Measurements from ENCODE around the gene ERCC6L2.
A peak's percentile ranks its signal among the peaks of the same experiment; 100 is the strongest.

ERCC6L2 gene

DNA sequence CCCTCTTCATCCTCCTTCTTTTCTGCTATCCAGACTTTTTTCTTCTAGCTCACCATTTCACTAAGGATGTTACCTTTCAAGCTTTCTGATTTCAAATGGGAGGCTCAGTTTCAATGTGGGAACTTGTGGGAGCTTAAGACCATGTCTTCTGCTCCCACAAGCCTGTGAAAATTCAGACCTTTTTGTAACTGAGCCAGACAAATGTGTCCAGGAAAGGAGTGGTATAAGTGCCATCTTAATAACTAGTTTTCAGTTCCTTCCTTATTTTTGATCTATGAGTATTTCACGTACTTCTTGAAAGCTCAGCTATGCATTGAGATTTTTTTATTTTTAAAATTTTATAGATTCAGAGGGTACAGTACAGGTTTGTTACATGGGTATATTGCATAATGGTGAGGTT lies 4.6 kb upstream of the ERCC6L2 start:
- Histone ChIP-seq H3K27me3 (ENCODE audit: insufficient read depth, low read length) (no peaks in the 10 kb centered on the region), H3K9ac (ENCODE audit: low read depth, low read length) (no peak overlapping the region), H3K9me3 (ENCODE audit: insufficient read depth, low read depth, low read length) (no peaks in the 10 kb centered on the region), H3K4me1 (ENCODE audit: insufficient read depth, low read length) (peaks cover 6% of the 10 kb centered on the region; the same call in 1 of the 2 replicates), H3K4me3 (ENCODE audit: low read length) (no peak overlapping the region), H3K36me3 (ENCODE audit: insufficient read depth, low read depth, low read length) (peaks cover 7% of the 10 kb centered on the region; the same call in 1 of the 2 replicates), H3K27ac (ENCODE audit: low read length) (no peak overlapping the region)

DNA sequence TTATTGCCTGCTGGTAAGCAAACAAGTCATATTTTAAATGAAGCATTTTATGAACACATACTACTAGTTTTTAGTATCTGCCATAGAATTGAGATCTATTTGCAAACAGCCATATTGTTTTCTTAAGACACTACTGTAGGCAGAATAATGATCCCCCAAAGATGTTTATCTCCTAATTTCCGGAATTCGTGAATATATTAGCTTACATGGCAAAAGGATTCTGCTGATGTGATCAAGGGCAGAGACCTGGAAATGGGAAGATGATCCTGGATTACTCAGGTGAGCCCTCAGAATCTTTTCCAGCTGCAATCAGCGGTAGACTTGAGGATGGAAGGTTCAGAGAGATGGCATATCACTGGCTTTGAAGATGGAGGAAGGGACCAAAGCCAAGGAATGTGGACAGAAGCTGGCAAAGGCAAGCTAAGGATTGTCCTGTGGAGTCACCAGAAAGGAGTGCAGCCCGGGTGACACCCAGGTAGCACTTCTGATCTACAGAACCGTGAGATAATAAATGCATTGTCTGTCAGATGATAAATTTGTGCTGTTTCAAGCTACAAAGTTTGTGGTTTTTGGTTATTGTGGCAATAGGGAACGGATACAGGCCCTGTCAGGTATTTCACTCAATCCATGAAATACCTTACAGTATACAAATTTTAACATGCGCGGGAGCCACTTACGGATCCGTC lies 1.0 kb upstream of the ERCC6L2 start:
- Histone ChIP-seq H3K36me3 (ENCODE audit: insufficient read depth, low read depth, low read length) (peaks cover 7% of the 10 kb centered on the region; the same call in 1 of the 2 replicates), H3K27ac (ENCODE audit: low read length) (peak overlapping the region; percentile 73), H3K9me3 (ENCODE audit: insufficient read depth, low read depth, low read length) (no peaks in the 10 kb centered on the region), H3K27me3 (ENCODE audit: insufficient read depth, low read length) (no peaks in the 10 kb centered on the region), H3K4me1 (ENCODE audit: insufficient read depth, low read length) (peaks cover 6% of the 10 kb centered on the region; the same call in 1 of the 2 replicates), H3K4me3 (ENCODE audit: low read length) (no peak overlapping the region; the same call in 1 of the 2 replicates), H3K9ac (ENCODE audit: low read depth, low read length) (no peak overlapping the region; the same call in 1 of the 2 replicates)

DNA sequence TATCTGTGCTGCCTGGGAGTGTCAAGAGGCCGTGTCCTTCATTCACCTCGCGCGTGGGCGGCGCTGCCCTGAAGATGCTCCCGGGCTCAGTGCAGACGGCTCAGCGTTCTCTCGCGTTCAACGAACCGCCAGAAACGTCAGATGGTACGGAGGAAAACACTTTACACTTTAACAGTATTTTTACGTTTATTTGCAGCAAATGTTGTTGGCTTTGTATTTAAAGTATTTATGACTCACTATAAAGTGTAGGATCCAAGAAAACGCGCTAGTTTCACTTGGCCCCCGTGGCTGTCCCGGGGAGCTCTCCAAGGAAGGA lies 544 bp upstream of the ERCC6L2 start:
- peaks cover 7% of the 10 kb centered on the region; the same call in 1 of the 2 replicates for H3K36me3 ChIP-seq (ENCODE audit: insufficient read depth, low read depth, low read length)
- peak overlapping the region; percentile 73 for H3K27ac ChIP-seq (ENCODE audit: low read length)
- no peaks in the 10 kb centered on the region for H3K9me3 ChIP-seq (ENCODE audit: insufficient read depth, low read depth, low read length)
- no peak overlapping the region; the same call in 1 of the 2 replicates for H3K9ac ChIP-seq (ENCODE audit: low read depth, low read length)
- no peaks in the 10 kb centered on the region for H3K27me3 ChIP-seq (ENCODE audit: insufficient read depth, low read length)
- peaks cover 6% of the 10 kb centered on the region; the same call in 1 of the 2 replicates for H3K4me1 ChIP-seq (ENCODE audit: insufficient read depth, low read length)
- H3K4me3 ChIP-seq (ENCODE audit: low read length), result no peak overlapping the region; the same call in 1 of the 2 replicates

DNA sequence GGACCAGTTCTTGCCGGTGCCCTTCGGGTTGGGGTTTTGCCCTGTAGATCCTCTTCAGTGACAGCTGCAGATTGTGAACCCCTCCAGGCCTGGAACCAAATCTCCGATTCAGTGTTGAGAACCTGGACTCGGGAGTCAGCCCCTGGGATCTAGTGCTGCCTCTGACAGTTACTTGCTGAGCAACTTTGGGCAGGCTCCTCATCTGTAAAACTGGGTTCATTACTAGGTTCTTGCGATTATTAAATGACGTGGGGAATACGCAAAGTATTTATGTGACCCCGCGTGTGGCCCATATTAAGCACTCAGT lies 600 bp downstream of the ERCC6L2 start:
- peaks cover 6% of the 10 kb centered on the region; the same call in 1 of the 2 replicates for H3K4me1 ChIP-seq (ENCODE audit: insufficient read depth, low read length)
- H3K4me3 ChIP-seq (ENCODE audit: low read length), result no peak overlapping the region
- peaks cover 11% of the 10 kb centered on the region for H3K36me3 ChIP-seq (ENCODE audit: insufficient read depth, low read depth, low read length)
- no peaks in the 10 kb centered on the region for H3K9me3 ChIP-seq (ENCODE audit: insufficient read depth, low read depth, low read length)
- no peaks in the 10 kb centered on the region for H3K27me3 ChIP-seq (ENCODE audit: insufficient read depth, low read length)
- H3K27ac ChIP-seq (ENCODE audit: low read length), result peak overlapping the region; percentile 96
- no peak overlapping the region; the same call in 1 of the 2 replicates for H3K9ac ChIP-seq (ENCODE audit: low read depth, low read length)

DNA sequence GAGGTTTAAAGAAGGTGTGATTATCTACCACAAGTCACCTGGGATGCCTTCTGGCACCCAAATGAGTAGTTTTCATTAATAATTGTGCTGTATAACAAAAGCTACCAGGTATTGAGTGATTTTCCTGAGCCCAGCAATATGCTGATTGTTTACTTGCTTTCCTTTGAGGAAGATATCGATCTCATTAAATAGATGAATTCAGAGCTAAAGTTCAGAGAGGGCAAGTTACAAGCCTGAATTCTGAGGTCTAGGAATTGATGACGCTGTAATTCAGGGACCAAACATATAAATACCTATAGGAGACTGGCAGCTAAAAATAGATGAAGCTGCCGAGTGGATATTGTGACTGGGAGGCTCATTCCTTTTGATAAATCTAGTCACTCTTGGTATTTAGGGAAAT lies 1.1 kb downstream of the ERCC6L2 start:
- peaks cover 6% of the 10 kb centered on the region; the same call in 1 of the 2 replicates for H3K4me1 ChIP-seq (ENCODE audit: insufficient read depth, low read length)
- no peak overlapping the region for H3K27ac ChIP-seq (ENCODE audit: low read length)
- H3K4me3 ChIP-seq (ENCODE audit: low read length), result no peak overlapping the region
- H3K9me3 ChIP-seq (ENCODE audit: insufficient read depth, low read depth, low read length), result no peaks in the 10 kb centered on the region
- peaks cover 16% of the 10 kb centered on the region for H3K36me3 ChIP-seq (ENCODE audit: insufficient read depth, low read depth, low read length)
- no peaks in the 10 kb centered on the region for H3K27me3 ChIP-seq (ENCODE audit: insufficient read depth, low read length)
- H3K9ac ChIP-seq (ENCODE audit: low read depth, low read length), result no peak overlapping the region; the same call in 1 of the 2 replicates

DNA sequence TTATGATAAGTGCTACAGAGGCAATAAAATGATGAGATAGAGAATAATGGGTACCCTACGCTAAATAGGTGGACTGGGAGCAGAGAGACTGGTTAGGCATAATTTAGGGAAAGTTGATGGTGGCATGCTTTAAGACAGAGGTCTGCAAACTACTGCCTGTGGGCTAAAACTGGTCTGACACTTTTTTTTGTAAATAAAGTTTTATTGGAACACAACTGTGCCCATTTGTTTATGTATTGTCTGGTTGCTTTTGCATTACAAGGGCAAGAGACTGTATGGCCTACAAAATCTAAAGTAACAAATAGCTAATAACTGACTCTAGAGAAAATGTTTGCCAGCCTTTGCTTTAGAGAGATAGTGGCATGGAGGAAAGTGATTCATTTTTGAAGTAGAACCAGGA lies 2.5 kb downstream of the ERCC6L2 start:
- peaks cover 6% of the 10 kb centered on the region; the same call in 1 of the 2 replicates for H3K4me1 ChIP-seq (ENCODE audit: insufficient read depth, low read length)
- peaks cover 23% of the 10 kb centered on the region for H3K36me3 ChIP-seq (ENCODE audit: insufficient read depth, low read depth, low read length)
- H3K27ac ChIP-seq (ENCODE audit: low read length), result no peak overlapping the region
- H3K9ac ChIP-seq (ENCODE audit: low read depth, low read length), result no peak overlapping the region
- no peaks in the 10 kb centered on the region for H3K9me3 ChIP-seq (ENCODE audit: insufficient read depth, low read depth, low read length)
- H3K27me3 ChIP-seq (ENCODE audit: insufficient read depth, low read length), result no peaks in the 10 kb centered on the region
- peak overlapping the region; percentile 5; the same call in 1 of the 2 replicates for H3K4me3 ChIP-seq (ENCODE audit: low read length)

DNA sequence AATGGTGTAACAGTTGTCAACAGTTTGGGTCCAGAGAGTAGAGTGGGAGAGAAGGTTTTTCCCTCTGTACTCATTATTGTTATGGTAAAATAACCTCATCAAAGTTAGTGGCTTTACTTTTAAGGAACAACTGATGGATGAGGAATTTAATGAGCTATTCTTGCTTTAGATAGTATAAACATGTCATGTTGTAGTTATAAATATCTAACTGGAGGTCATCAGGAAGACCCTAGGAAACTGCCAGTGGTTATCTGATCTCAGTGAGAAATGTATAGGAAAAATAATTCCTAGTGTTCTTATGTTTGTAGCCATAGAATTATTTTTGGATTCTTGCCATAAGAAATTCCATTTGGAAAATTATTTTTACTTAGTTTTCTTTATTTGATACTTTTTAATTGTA lies 4.1 kb downstream of the ERCC6L2 start:
- peaks cover 35% of the 10 kb centered on the region for H3K36me3 ChIP-seq (ENCODE audit: insufficient read depth, low read depth, low read length)
- H3K27me3 ChIP-seq (ENCODE audit: insufficient read depth, low read length), result no peaks in the 10 kb centered on the region
- H3K27ac ChIP-seq (ENCODE audit: low read length), result no peak overlapping the region
- no peak overlapping the region for H3K9ac ChIP-seq (ENCODE audit: low read depth, low read length)
- peaks cover under 1% of the 10 kb centered on the region; the same call in 1 of the 2 replicates for H3K4me1 ChIP-seq (ENCODE audit: insufficient read depth, low read length)
- no peaks in the 10 kb centered on the region for H3K9me3 ChIP-seq (ENCODE audit: insufficient read depth, low read depth, low read length)
- no peak overlapping the region for H3K4me3 ChIP-seq (ENCODE audit: low read length)

DNA sequence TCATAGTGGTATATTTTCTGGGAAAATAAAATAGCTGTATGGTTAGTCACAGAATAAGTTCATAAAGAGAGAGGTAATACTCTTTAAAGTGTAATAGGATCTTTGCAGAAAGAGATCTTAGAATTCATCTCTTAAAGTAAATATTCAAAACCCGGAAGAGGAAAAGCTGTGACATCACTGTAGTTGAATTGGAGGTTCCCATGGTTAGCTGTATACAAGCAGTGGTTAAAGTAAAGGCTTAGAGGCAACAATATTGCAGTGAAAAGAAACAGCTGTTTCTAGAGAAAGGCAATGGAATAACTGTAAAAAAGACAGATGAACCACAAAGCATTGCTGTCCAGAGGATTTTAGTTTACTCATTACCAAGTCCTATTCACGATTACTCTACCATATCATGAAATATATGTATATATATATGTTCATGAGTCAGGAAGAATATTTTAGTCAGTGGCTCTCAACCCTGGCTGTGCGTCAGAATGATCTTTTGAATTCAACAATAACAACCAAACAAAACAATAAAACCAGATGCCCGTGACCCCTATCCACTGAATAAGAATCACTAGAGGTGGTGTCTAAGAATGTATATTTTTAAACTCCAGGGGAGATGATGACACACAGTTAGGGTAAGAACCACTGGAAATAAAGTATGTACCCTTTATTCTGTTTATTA lies 4.7 kb downstream of the ERCC6L2 start:
- Histone ChIP-seq H3K4me1 (ENCODE audit: insufficient read depth, low read length) (no peaks in the 10 kb centered on the region), H3K27ac (ENCODE audit: low read length) (no peak overlapping the region), H3K9ac (ENCODE audit: low read depth, low read length) (no peak overlapping the region), H3K36me3 (ENCODE audit: insufficient read depth, low read depth, low read length) (peaks cover 38% of the 10 kb centered on the region), H3K27me3 (ENCODE audit: insufficient read depth, low read length) (no peaks in the 10 kb centered on the region), H3K4me3 (ENCODE audit: low read length) (no peak overlapping the region), H3K9me3 (ENCODE audit: insufficient read depth, low read depth, low read length) (no peaks in the 10 kb centered on the region)

DNA sequence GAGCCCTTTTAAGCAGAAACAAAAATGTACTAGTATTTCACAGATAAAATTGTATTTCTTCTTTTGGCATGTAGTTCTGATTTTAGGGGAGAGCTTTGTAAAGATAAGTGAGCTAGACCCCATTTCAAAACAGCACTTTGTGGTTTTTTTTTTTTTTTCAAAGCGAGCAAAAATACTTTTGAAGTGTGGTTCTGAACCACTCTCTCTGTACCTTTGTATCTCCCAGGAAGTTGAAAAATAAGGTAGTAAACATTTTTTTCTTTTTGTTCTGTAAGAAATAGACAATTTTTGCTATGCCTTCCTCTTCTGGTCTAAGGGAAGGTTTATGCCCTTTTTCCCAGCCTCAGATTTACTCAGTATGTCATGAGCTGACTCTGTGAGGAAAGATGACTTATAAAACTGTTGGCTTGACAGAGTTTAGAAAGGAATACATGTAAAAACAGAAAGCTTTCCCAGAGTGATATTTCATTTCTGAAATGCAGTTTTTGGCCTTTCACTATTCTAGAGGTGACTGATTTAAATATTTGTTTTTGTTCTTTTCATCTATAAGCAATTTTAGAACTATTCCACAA lies 12.5 kb downstream of the ERCC6L2 start:
- Histone ChIP-seq H3K27ac (ENCODE audit: low read length) (no peak overlapping the region), H3K9me3 (ENCODE audit: insufficient read depth, low read depth, low read length) (no peaks in the 10 kb centered on the region), H3K27me3 (ENCODE audit: insufficient read depth, low read length) (no peaks in the 10 kb centered on the region), H3K9ac (ENCODE audit: low read depth, low read length) (no peak overlapping the region), H3K36me3 (ENCODE audit: insufficient read depth, low read depth, low read length) (peaks cover 23% of the 10 kb centered on the region), H3K4me1 (ENCODE audit: insufficient read depth, low read length) (no peaks in the 10 kb centered on the region), H3K4me3 (ENCODE audit: low read length) (no peak overlapping the region)

DNA sequence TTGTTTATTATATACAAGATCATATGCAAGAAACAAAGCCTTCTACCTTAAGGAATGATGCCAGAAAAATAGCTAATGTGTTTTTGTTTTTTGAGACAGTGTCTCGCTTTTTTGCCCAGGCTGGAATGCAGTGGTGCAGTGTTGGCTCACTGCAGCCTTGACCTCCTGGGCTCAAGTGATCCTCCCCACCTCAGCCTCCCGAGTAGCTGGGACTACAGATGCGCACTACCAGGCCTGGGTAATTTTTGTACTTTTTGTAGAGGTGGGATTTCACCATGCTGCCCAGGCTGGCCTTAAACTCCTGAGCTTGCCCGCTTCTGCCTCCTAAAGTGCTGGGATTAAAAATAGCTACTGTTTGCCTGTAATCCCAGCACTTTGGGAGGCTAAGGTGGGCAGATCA lies 15.1 kb downstream of the ERCC6L2 start:
- Histone ChIP-seq H3K27me3 (ENCODE audit: insufficient read depth, low read length) (no peaks in the 10 kb centered on the region), H3K9ac (ENCODE audit: low read depth, low read length) (no peak overlapping the region), H3K4me3 (ENCODE audit: low read length) (no peak overlapping the region), H3K27ac (ENCODE audit: low read length) (no peak overlapping the region), H3K9me3 (ENCODE audit: insufficient read depth, low read depth, low read length) (no peaks in the 10 kb centered on the region), H3K36me3 (ENCODE audit: insufficient read depth, low read depth, low read length) (peaks cover 8% of the 10 kb centered on the region; the same call in 1 of the 2 replicates), H3K4me1 (ENCODE audit: insufficient read depth, low read length) (no peaks in the 10 kb centered on the region)

DNA sequence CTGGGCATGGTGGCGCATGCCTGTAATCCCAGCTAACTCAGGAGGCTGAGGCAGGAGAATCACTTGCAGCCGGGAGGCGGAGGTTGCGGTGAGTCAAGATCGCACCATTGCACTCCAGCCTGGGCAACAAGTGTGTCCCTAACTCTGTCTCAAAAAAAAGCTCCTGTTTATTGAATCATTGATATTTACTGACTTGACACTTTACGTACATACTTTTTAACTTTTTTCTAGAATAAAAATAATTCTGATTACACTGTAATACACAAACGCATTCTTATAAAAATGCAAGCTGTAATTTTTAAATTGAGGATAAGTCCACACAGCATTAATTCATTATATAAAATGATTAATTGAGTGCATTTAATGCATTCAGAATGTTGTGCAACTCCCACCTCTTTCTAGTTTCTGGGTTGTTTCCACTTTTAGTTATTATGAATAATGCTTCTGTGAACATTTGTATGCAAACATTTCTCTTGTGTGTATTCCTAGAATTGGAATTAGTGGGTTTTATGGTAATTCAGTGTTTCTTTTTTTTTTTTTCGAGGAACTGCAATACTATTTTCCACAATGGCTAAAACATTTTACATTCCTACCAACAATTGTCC lies 15.7 kb downstream of the ERCC6L2 start:
- Histone ChIP-seq H3K9me3 (ENCODE audit: insufficient read depth, low read depth, low read length) (no peaks in the 10 kb centered on the region), H3K4me1 (ENCODE audit: insufficient read depth, low read length) (no peaks in the 10 kb centered on the region), H3K9ac (ENCODE audit: low read depth, low read length) (no peak overlapping the region), H3K27me3 (ENCODE audit: insufficient read depth, low read length) (no peaks in the 10 kb centered on the region), H3K27ac (ENCODE audit: low read length) (no peak overlapping the region), H3K36me3 (ENCODE audit: insufficient read depth, low read depth, low read length) (peaks cover 8% of the 10 kb centered on the region; the same call in 1 of the 2 replicates), H3K4me3 (ENCODE audit: low read length) (no peak overlapping the region)
